Ovary (tissue), 9 donors: ENCODE measurements around the gene CPVL. TPM values are rescaled to one million over a fixed set of nuclear protein-coding genes. Genes with fewer than 3 reads are reported as not detected.

Experiments used
- DNase-seq, 5 donors: peaks; one replicate each; pipeline ENCODE4 v3.0.0-alpha.2; 2019 to 2020
- H3K27ac ChIP-seq, 2 donors: fragments of 200-600 bp; one replicate each; pipeline versions ENCODE4 v1.5.1 to v1.8.0; 2019 to 2022
- H3K27me3 ChIP-seq: fragments of 200-600 bp; one replicate; pipeline ENCODE4 v1.8.0; 2022
- H3K36me3 ChIP-seq: fragments of 200-600 bp; sonication (generic); one replicate; pipeline ENCODE4 v1.5.1; 2019
- H3K4me1 ChIP-seq: one replicate; pipeline ENCODE4 v1.8.1; 2013; ENCODE audit warnings: mild to moderate bottlenecking, moderate library complexity; ENCODE audit not compliant: insufficient read depth
- H3K4me3 ChIP-seq: fragments of 200-600 bp; sonication (generic); one replicate; pipeline ENCODE4 v1.5.1; 2017
- H3K9me3 ChIP-seq, 2 donors: fragments of 200-600 bp in 1 of 2; sonication (generic) in 1 of 2; one replicate each; pipeline versions ENCODE4 v1.5.1 to v1.8.1; 2013 to 2019; ENCODE audit warnings: mild to moderate bottlenecking in 1 of 2, moderate library complexity in 1 of 2
- EP300 ChIP-seq: sonication (generic); formaldehyde crosslinking; IDR thresholded peaks from one replicate; pipeline ENCODE4 v1.6.1; 2017; ENCODE audit warnings: antibody characterized with exemption
- POLR2A ChIP-seq: fragments of 450-650 bp; IDR thresholded peaks from one replicate; pipeline ENCODE4 v1.6.1; 2017; ENCODE audit warnings: antibody characterized with exemption, mild to moderate bottlenecking, moderate library complexity
- WGBS, 3 donors: extraction: QIAGEN DNeasy Blood & Tissue Kit in 1 of 3; methylation state at CpG; one replicate each; pipeline versions ENCODE4 v1.1.5 to v1.1.7; 2013 to 2017; 5-methylcytosine and 5-hydroxymethylcytosine counted together
- intact Hi-C, 4 donors: fragments of 100-400 bp; cut with DNase I; formaldehyde crosslinking; loops; one replicate each; pipeline versions ENCODE4 v1.11.0 to v1.15.1; 2022 to 2023
- polyA plus RNA-seq, 2 donors: library from polyadenylated mRNA; stranded (reverse); fragments of 200-250 nt in 1 of 2; fragments of 350-450 nt in 1 of 2; fragmentation: Illumina TruSeq in 1 of 2; extraction: RNeasy Lipid Tissue Mini Kit (QIAGEN cat#74804) in 1 of 2; gene quantifications; one replicate each; pipeline ENCODE4 v1.2.3, GENCODE V29; 2013 to 2014
- total RNA-seq, 7 donors: library from RNA; depleted of rRNA in 2 of 7; stranded (reverse); fragments of >200 nt in 2 of 7; fragmentation: NEBNext Ultra II Directional in 3 of 7; extraction: Animal tissue kit (Norgen Biotek cat#: 25700) in 3 of 7; gene quantifications; one replicate each; pipeline versions ENCODE4 v1.1.0 to v1.2.4, GENCODE V29; 2016 to 2023
- TF ChIP-seq, protein P1 (sequence below), 3 donors: fragments of 450-650 bp in 2 of 3; fragments of 200-600 bp in 1 of 3; IDR thresholded peaks; one replicate each; pipeline versions ENCODE4 v1.5.1 to v1.8.0; 2016 to 2022; ENCODE audit warnings: antibody characterized with exemption in 3 of 3, mild to moderate bottlenecking in 1 of 3
- donor health status: DM: no; HTN: no; CAD: no; lungs with moderate emphysema.
- donor health status: DM: no; HTN: no; CAD: no.
- donor health status: Bipolar disorder and iron deficiency.
- donor health status: DM: yes; HTN: yes; CAD: no.
- donor health status: DM: no; HTN: no; CAD: no.
- donor health status: DM: yes; HTN: yes; CAD: no.

The CPVL gene
- total and polyA plus RNA-seq, 9 donors = 10.6 to 88.9 (median 20.9) TPM

DNA sequence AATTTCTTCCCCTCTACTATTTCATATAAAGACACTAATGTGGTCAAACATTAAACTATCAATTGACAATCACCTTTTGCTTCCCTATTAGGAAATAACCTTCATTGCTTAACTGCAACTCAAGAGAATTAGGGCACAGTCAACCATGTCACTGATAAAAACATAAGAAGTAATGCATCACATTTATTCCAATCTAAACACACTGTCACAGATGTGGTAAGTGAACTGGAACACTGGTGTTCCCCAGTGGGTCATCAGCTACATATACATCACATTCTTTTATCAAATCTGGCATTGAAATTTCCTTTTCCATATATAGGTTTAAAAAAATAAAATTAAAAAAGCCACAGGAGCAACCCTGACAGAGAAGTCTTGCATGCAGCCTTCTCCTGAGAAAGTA, 191.9 kb downstream of the CPVL start:
- H3K4me1 ChIP-seq = peaks cover 15% of the 10 kb centered on the region
- H3K9me3 ChIP-seq = no peaks in the 10 kb centered on the region
- no peak overlapping the region for H3K4me3 ChIP-seq
- intact Hi-C loops = loop anchor here in 2 of 4 donors (10.0 kb wide), 1 partner anchor 150 kb away; no protein-coding TSS in a partner anchor
- no peaks in the 10 kb centered on the region for H3K36me3 ChIP-seq
- no peak for DNase-seq
- no peak overlapping the region for H3K27ac ChIP-seq
- TF ChIP-seq POLR2A (no peak), EP300 (no peak)
- TF ChIP-seq, protein P1, sequence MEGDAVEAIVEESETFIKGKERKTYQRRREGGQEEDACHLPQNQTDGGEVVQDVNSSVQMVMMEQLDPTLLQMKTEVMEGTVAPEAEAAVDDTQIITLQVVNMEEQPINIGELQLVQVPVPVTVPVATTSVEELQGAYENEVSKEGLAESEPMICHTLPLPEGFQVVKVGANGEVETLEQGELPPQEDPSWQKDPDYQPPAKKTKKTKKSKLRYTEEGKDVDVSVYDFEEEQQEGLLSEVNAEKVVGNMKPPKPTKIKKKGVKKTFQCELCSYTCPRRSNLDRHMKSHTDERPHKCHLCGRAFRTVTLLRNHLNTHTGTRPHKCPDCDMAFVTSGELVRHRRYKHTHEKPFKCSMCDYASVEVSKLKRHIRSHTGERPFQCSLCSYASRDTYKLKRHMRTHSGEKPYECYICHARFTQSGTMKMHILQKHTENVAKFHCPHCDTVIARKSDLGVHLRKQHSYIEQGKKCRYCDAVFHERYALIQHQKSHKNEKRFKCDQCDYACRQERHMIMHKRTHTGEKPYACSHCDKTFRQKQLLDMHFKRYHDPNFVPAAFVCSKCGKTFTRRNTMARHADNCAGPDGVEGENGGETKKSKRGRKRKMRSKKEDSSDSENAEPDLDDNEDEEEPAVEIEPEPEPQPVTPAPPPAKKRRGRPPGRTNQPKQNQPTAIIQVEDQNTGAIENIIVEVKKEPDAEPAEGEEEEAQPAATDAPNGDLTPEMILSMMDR (IDR thresholded peaks at IDR 0.05) = no peak
- no peaks in the 10 kb centered on the region for H3K27me3 ChIP-seq

DNA sequence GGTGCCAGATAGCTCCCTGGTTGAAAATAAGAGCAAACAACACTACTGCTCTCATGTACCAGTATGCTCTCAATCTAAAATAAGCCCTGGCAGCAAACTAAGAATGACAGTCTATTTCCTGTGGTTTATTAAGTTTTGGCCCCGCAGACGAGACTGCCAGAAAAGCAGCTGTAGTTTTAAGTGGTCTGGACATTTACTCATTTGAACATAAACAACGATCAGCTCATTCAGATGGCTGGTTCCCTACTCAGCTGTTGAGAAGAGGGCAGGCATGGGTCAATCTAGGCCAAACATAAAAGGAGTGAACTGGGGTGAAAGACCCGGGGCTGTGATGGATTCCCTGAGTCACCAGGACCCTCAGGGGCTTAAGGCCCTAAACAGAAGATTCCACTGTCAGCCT, 192.7 kb downstream of the CPVL start:
- Histone ChIP-seq H3K9me3 (no peaks in the 10 kb centered on the region), H3K27me3 (no peaks in the 10 kb centered on the region), H3K4me1 (peaks cover 14% of the 10 kb centered on the region), H3K36me3 (no peaks in the 10 kb centered on the region), H3K4me3 (no peak overlapping the region), H3K27ac (no peak overlapping the region)
- WGBS, 3 donors = 4 to 26% (median 11%) methylated on average over 4 of the region's 4 CpGs
- TF ChIP-seq, protein P1 (IDR thresholded peaks at IDR 0.05) = no peak
- TF ChIP-seq POLR2A = no peak
- TF ChIP-seq EP300 = no peak
- DNase-seq = no peak
- intact Hi-C loops = loop anchor here in 2 of 4 donors (10.0 kb wide), 1 partner anchor 151 kb away; no protein-coding TSS in a partner anchor

Other genes starting within 250 kb of the CPVL start
- 1 to 10 TPM; 1.4 to 6.9 (median 2.6) TPM for gene TRIL, start 188.2 kb downstream of the CPVL start, total RNA-seq
- gene TRIL, start 188.2 kb downstream of the CPVL start, polyA plus RNA-seq = 1 to 10 TPM; 3.2 to 7.4 TPM
- 10 to 100 TPM; 17.9 to 32.6 (median 22.9) TPM for gene CHN2, start 48.2 kb upstream of the CPVL start, total RNA-seq
- gene CHN2, start 48.2 kb upstream of the CPVL start, polyA plus RNA-seq = 10 to 100 TPM; 20.5 to 22.3 TPM